ENCODE data around the gene TOX4.
A peak's percentile ranks its signal among the peaks of the same experiment; 100 is the strongest.

Gene TOX4

GRCh38 chr14:21525962-21526671, 49.1 kb downstream of the TOX4 start, which contains the start of gene SALL2:
SALL2 (minus strand) TSS chr14:21526346; CDS start chr14:21526127, 219 bp downstream.
- peak within 1 kb of the TSS; percentile 93 to 98 (median 94) for H3K27ac Mint-ChIP-seq

GRCh38 chr14:21526672-21527317, 49.8 kb downstream of the TOX4 start:
- Mint-ChIP-seq H3K27me3 (ENCODE audit: low read depth) (no peaks in the 10 kb centered on the region), H3K9me3 (no peaks in the 10 kb centered on the region), H3K4me3 (peak overlapping the region; percentile 87 to 92 (median 89)), H3K4me1 (peaks cover 19% of the 10 kb centered on the region), H3K36me3 (ENCODE audit: low read depth) (peaks cover 31% of the 10 kb centered on the region), H3K27ac (peak overlapping the region; percentile 93 to 98 (median 94))
- no peak for TF ChIP-seq CTCF (IDR thresholded peaks at IDR 0.05; ENCODE audit: unreplicated experiment in 3 of 3)

More at GRCh38 chr14:21525962-21526671, 49.1 kb downstream of the TOX4 start, which contains the start of gene SALL2:
- Mint-ChIP-seq H3K27me3 (ENCODE audit: low read depth) (no peaks in the 10 kb centered on the region), H3K4me3 (peak within 1 kb of the TSS; percentile 87 to 92 (median 89)), H3K36me3 (ENCODE audit: low read depth) (peaks cover 37% of the 10 kb centered on the region), H3K9me3 (no peaks in the 10 kb centered on the region), H3K4me1 (peaks cover 22% of the 10 kb centered on the region)
- TF ChIP-seq CTCF (IDR thresholded peaks at IDR 0.05; ENCODE audit: unreplicated experiment in 3 of 3) = no peak

GRCh38 chr14:21527318-21527679, 50.3 kb downstream of the TOX4 start:
- Mint-ChIP-seq H3K4me1 (peaks cover 15% of the 10 kb centered on the region), H3K9me3 (no peaks in the 10 kb centered on the region), H3K27ac (peak overlapping the region; percentile 93 to 98 (median 94)), H3K4me3 (peak overlapping the region; percentile 87 to 92 (median 89)), H3K27me3 (ENCODE audit: low read depth) (no peaks in the 10 kb centered on the region), H3K36me3 (ENCODE audit: low read depth) (peaks cover 27% of the 10 kb centered on the region)
- no peak for TF ChIP-seq CTCF (IDR thresholded peaks at IDR 0.05; ENCODE audit: unreplicated experiment in 3 of 3)

- H3K4me3 Mint-ChIP-seq = peak overlapping the region in 2 of 3 experiments; percentile 12 to 64
- no peaks in the 10 kb centered on the region for H3K9me3 Mint-ChIP-seq
- H3K27me3 Mint-ChIP-seq (ENCODE audit: low read depth) = peaks cover 6% of the 10 kb centered on the region
- peaks cover 13% of the 10 kb centered on the region for H3K36me3 Mint-ChIP-seq (ENCODE audit: low read depth)
- peak overlapping the region in 2 of 3 experiments; percentile 47 to 72 for H3K27ac Mint-ChIP-seq
- peaks cover 12% of the 10 kb centered on the region for H3K4me1 Mint-ChIP-seq
- TF ChIP-seq CTCF (IDR thresholded peaks at IDR 0.05; ENCODE audit: unreplicated experiment in 3 of 3) = no peak
Observed at GRCh38 chr14:21528381-21529348, 51.7 kb downstream of the TOX4 start.

GRCh38 chr14:21529515-21529914, 52.5 kb downstream of the TOX4 start:
- H3K27me3 Mint-ChIP-seq (ENCODE audit: low read depth) = peaks cover 11% of the 10 kb centered on the region
- H3K27ac Mint-ChIP-seq = peak overlapping the region in 1 of 3 experiments; percentile 72
- peaks cover 5% of the 10 kb centered on the region for H3K36me3 Mint-ChIP-seq (ENCODE audit: low read depth)
- no peaks in the 10 kb centered on the region for H3K9me3 Mint-ChIP-seq
- TF ChIP-seq CTCF (IDR thresholded peaks at IDR 0.05; ENCODE audit: unreplicated experiment in 3 of 3) = no peak
- no peak overlapping the region for H3K4me3 Mint-ChIP-seq
- peaks cover 12% of the 10 kb centered on the region for H3K4me1 Mint-ChIP-seq
